ENCODE results near the gene DMGDH.
A peak's percentile ranks its signal among the peaks of the same experiment; 100 is the strongest.

Gene DMGDH

DNA sequence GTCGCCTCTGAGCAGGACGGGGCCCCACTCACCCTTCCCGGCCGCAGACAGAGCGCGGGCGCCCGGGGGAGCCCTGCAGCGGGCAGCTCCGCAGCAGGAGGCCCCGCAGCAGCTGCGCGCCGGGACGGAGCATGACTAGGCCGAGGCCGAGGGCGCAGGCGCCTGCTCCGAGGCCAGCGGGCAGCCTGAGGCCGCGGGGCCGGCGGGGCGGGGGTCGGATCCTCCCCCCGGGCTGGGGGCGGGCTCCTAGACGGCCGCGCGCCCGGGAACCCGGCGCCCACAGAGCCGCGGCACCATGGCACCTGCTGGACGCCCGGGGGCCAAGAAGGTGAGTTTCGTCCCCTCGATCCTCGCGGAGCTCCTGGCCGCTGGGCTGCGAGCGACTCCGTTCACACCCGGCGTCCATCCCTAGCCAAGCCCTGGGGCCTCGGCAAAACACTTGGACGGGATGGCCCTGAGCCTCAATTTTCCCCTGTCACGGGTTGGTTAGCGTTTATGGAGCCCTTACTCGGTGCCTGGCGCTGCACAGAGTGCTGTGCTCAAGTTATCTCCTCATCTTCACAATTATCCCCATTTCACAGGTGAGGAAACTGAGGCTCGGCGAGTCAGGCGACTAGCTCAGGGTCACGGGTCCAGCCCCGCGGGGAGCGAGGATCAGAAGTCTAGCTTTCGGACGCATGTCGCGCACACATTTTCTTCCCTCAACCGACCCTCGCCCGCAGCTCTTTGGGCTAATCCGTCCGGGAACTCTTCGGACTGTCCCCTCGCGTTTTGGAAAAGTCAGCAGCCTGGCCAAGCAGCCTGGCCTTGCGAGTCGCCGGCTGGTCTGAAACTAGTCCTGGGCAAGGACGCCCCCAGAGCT is at the start of gene DMGDH, which contains the start of gene BHMT2:
TSS of gene DMGDH (minus strand) at position 187 of the 862 bp plus-strand sequence. CDS start at position 133, 54 bp downstream.
TSS of gene BHMT2 (plus strand) at position 280 of the 862 bp plus-strand sequence. CDS start at position 296, 16 bp downstream.
- peak; percentile 28 for DNase-seq

GRCh38 chr5:79112703-79113058 is 43.2 kb upstream of the DMGDH start:
- no peak for DNase-seq

GRCh38 chr5:79111960-79112702 is 42.7 kb upstream of the DMGDH start:
- peak; percentile 70 for DNase-seq

GRCh38 chr5:79111387-79111959 is 42.0 kb upstream of the DMGDH start, which contains the start of gene BHMT:
Gene BHMT, plus strand, starts transcription at chr5:79111809. Its CDS starts 77 bp downstream, at chr5:79111886.
- peak; percentile 63 for DNase-seq

GRCh38 chr5:79109527-79110492 is 40.3 kb upstream of the DMGDH start:
- peak; percentile 16 for DNase-seq

DNA sequence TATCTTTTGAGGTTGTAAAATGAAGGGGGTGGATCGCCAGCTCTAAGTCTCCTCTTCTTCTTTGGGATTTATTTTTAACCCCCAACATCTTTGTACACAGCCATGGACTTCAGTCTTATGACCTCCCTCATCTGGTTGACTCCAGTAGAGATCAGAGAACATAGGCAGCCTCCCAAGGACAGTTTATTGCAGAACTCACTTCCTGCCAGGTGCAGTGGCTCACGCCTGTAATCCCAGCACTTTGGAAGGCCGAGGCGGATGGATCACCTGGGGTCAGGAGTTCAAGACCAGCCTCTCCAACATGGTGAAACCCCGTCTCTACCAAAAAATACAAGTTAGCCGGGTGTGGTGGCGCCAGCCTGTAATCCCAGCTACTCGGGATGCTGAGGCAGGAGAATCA is 39.3 kb upstream of the DMGDH start:
- no peak for DNase-seq

- no peak for DNase-seq
Observed at GRCh38 chr5:79108086-79108485, 38.6 kb upstream of the DMGDH start.

DNA sequence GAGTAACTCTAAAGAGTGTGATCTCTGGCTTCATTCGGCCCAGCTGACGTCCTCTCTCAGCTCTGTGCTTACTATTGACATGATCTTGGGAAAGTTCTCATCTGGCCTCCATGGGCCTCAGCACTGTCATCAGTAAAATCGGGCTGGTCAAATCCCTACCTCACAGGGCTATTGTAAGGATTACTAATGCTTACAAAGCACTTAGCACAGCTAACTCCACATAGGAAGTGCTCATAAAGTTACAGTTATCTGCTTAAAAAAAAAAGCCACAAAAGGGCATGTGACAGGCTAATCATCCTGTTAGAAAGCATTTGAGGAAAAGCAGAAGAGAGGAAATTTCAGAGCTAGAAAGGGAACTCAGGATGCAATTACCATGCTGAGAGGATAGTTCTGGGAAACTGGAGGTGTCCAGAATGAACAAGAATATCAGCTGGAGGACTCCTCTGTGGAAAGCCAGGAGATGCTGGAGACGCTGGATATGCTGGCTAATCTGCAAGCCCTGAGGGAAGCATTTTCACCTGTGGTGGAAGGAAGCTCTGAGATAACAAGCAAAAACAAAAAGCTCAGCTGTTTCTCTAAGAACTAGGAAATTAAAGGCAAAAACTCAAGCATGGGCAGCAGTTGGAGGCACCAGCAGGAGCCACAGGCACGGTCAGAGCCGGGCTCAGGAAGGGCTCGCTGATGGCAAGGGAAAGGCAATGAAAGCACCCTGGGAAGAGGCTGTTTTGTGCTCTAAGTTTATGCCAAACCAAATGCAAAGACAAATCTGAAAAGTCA is 37.7 kb upstream of the DMGDH start:
- DNase-seq = no peak

DNA sequence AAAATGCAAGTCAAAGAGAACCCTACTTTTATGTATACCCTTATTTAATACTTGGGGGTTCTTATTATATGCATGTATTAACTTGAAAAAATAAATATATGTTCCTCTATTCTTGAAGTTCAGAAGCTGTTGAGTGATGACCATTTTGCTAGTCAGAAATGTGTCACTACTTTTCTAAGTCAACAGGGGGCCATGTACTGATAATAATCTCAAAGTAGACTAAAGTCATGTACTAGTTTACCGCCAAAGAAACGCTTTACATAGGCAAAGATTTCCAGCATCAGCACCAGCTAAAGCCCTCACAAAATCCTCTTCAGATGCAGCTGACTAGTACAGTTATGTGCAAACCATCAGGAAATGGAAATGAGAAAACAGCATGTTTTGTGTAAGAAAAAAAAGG is 36.4 kb upstream of the DMGDH start:
- DNase-seq = no peak

DNA sequence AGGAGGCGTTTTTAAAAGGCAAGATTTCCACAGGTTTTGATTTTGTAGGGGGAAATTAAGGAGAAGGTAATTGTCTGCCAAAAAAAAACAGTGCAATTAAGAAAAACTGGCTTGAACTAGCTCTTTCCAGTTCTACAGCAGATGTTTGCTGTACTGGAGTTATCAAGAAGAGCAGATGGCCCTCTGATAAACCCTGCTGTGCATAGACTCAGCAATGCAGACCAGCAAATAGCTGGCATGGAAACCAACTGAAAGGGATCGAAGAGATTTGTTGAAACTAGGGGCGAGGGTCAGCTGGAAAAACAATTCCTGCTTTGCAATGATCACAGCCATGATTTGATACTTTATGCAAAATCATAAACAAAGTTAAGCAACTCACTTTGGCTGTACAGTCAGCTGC is 24.3 kb upstream of the DMGDH start:
- peak; percentile 34 for DNase-seq

DNA sequence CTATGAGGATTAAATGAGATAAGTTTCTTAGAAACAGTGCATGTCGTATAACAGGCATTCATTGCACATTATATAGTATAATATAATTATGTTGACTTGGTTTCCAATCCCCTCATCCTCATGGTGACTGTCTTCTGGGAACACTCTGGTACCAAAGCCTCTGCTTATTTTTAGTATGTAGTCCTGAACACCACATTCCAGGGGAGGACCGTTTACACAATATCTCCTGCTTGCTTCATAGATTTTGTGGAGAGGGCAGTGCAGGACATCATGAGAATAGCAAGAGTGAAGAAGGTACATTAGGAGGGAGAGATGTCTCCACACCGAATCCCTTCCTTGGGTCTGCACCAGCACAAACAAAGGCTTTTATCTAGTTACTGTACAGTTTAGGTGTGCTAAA is 21.6 kb upstream of the DMGDH start:
- DNase-seq = no peak

GRCh38 chr5:79088507-79088906 is 19.0 kb upstream of the DMGDH start:
- no peak for DNase-seq

DNA sequence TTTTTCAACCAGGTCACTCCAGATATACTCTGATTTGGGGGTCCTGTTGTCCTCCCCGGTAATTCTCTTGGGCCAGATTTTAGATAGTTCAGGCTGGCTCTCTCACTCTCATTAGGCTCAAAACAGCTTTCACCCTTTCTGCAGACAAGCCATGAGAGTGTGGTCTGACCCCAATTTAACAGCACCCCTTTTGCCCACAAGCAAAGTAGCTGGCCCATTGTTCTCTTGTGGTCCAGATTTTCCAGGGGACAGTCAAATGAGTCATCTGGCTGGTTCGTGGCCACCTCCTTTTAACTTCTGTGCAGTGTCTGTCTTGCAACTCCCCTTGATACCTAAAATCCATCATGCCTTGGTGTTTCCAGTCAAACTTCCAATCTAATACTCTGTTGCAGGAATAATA is 16.6 kb upstream of the DMGDH start:
- DNase-seq = no peak

DNA sequence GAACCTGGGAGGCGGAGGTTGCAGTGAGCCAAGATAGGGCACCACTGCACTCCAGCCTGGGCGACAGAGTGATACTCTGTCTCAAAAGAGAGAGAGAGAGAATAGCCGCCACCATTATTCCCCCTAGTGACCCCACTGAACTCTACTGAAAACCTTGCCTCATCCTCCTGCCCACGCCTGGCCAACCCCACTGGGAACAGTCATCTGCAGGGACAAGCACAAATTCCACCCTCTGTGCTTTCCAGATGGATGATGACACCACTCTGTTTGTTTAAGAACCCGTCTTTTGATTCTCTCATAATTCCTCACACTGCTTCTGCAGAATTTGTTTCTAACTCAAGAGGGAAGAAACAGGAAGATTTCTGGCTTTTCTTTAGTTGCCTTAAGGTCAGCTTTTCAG is 12.3 kb upstream of the DMGDH start:
- DNase-seq = no peak

GRCh38 chr5:79080804-79081203 is 11.3 kb upstream of the DMGDH start:
- DNase-seq = no peak

- no peak for DNase-seq
Observed at GRCh38 chr5:79077680-79078365, 8.3 kb upstream of the DMGDH start.

DNA sequence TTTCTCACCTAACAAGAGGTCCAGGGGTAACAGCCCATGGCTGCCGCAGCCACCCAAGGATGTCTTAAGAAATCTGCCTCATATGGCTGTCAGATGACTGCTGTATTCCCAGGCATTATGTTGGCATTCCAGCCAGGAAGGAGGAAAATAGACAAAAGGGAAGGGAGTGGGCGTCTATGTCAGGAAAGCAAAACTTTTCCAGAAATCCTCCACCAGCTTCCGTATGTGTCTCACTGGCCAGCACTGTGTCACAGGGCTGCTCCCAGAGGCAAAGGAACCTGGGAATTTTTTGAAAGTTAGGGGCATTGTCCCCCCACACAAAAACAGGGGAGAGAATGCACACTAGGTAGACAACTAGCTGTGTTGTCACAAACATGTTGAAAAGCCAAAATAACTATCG is 7.3 kb upstream of the DMGDH start:
- no peak for DNase-seq

GRCh38 chr5:79075646-79076426 is 6.4 kb upstream of the DMGDH start:
- no peak for DNase-seq

- DNase-seq = no peak
Observed at GRCh38 chr5:79074641-79075040, 5.2 kb upstream of the DMGDH start.

DNA sequence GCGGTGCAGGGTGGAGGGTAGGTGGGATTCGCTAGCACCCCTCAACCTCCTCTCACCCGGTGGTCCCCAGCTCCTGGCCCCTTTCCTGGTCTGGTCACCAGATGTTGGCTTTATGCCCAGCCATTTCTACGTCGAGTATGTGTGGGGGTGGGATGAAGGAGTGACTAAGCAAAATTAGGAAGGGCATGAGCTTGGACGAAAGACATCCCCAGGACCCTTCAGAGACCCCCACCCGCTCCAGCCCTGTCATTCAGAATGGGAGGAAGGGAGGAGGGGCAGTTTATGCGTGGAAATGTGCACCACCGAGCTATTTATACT is 835 bp upstream of the DMGDH start:
- no peak for DNase-seq

Data from retina (tissue), 1 donor.